A549 treated with CORT108297 at 1 μM for 4 hours (cell line): ENCODE data around the gene CEP20. TPM values are rescaled to one million over a fixed set of nuclear protein-coding genes. Genes with fewer than 3 reads are reported as not detected.

Experiments
- total RNA-seq: library from RNA; stranded (reverse); fragments of 200-300 nt; extraction: Qiagen RNA extraction; gene quantifications from 5 replicates; pipeline ENCODE4 v1.2.3, GENCODE V29; 2022

CEP20 gene
- total RNA-seq, result 37.6 to 51.6 TPM (median 41.3 TPM) in 5 replicates

GRCh38 chr16:15888072-15888976, at the start of gene CEP20:
Gene CEP20 (minus strand): TSS chr16:15888603. CDS start chr16:15888585, 18 bp downstream.

GRCh38 chr16:15856901-15857698, 31.3 kb downstream of the CEP20 start, which contains the start of gene MYH11:
Gene MYH11 (minus strand): TSS chr16:15857028. CDS start chr16:15838252, 18,776 bp downstream.

Other genes starting within 250 kb of the CEP20 start
- gene MARF1, start 245.4 kb downstream of the CEP20 start, total RNA-seq, result 11.0 to 11.8 TPM (median 11.3 TPM) in 5 replicates
- 34.8 to 44.5 TPM (median 40.3 TPM) in 5 replicates for gene NDE1, start 238.4 kb downstream of the CEP20 start, total RNA-seq
- 0.02 to 0.13 TPM (median 0.10 TPM) in 5 replicates for gene MYH11, start 31.6 kb downstream of the CEP20 start, total RNA-seq
- 90.0 to 112 TPM (median 106 TPM) in 5 replicates for gene ABCC1, start 61.0 kb upstream of the CEP20 start, total RNA-seq